A549 (cell line): ENCODE data around the gene ADAMTS1. TPM values are rescaled to one million over a fixed set of nuclear protein-coding genes. Genes with fewer than 3 reads are reported as not detected.

Experiments used
- ATAC-seq, 2 experiments: fragments of 200-7000 bp in 1 of 2; fragments of >200 bp in 1 of 2; cut with Nextera tagmentation in 1 of 2; cut with Tn5 transposase in 1 of 2; 3 replicates each; pipeline versions ENCODE4 v1.8.0 to v1.9.1; 2018 to 2020; ENCODE audit warnings: mild to moderate bottlenecking in 1 of 2, moderate library complexity in 1 of 2
- CTCF ChIA-PET: fragments of 300-600 bp; sonication (Branson Sonifier 250); formaldehyde crosslinking; extraction: SDS; loops from one replicate; lab custom pipeline; 2021; ENCODE audit warnings: antibody characterized with exemption, inconsistent platforms; lab: Yijun Ruan, JAX
- POLR2A ChIA-PET: fragments of 350-600 bp; formaldehyde crosslinking; extraction: SDS; loops from one replicate; lab custom pipeline; 2021; ENCODE audit warnings: antibody characterized with exemption, inconsistent platforms; lab: Yijun Ruan, JAX
- DNase-seq, 2 experiments: peaks; one replicate each; pipeline versions ENCODE4 v3.0.0 to v3.0.0-alpha.2; 2011 to 2016; ENCODE audit warnings: low read depth in 1 of 2, low spot score in 1 of 2
- FAIRE-seq: peaks from 2 replicates; lab custom pipeline; 2011; peaks lifted over from hg19 to GRCh38; lab: Jason Lieb, UNC
- H3K27ac ChIP-seq, 2 experiments: fragments of >200 bp; sonication (Bioruptor Twin); formaldehyde crosslinking; 3 replicates each; pipeline ENCODE4 v1.5.1; 2016 to 2017
- H3K4me1 ChIP-seq: fragments of >200 bp; sonication (Bioruptor Twin); formaldehyde crosslinking; 3 replicates; pipeline ENCODE4 v1.6.1; 2016
- H3K4me2 ChIP-seq: fragments of >200 bp; sonication (Bioruptor Twin); formaldehyde crosslinking; 3 replicates; pipeline ENCODE4 v1.6.1; 2016
- H3K4me3 ChIP-seq: fragments of >200 bp; sonication (Bioruptor Twin); formaldehyde crosslinking; 3 replicates; pipeline ENCODE4 v1.5.1; 2016
- H3K9me3 ChIP-seq: fragments of >200 bp; sonication (Bioruptor Twin); formaldehyde crosslinking; 3 replicates; pipeline ENCODE4 v1.6.1; 2016
- CEBPB ChIP-seq, 2 experiments: fragments of >200 bp in 1 of 2; sonication (Bioruptor Twin) in 1 of 2; formaldehyde crosslinking in 1 of 2; IDR thresholded peaks; 2 replicates each; pipeline ENCODE4 v1.6.1; 2012 to 2016
- CHD4 ChIP-seq: fragments of 200-600 bp; sonication (generic); IDR thresholded peaks from 2 replicates; pipeline ENCODE4 v1.6.1; 2016; ENCODE audit warnings: antibody characterized with exemption, mild to moderate bottlenecking, borderline replicate concordance
- E2F6 ChIP-seq: IDR thresholded peaks from 2 replicates; pipeline ENCODE4 v1.6.1; 2012; ENCODE audit warnings: low read depth, borderline replicate concordance
- ELK1 ChIP-seq: fragments of 150-350 bp; IDR thresholded peaks from 2 replicates; pipeline ENCODE4 v1.6.1; 2014; ENCODE audit warnings: low read depth, mild to moderate bottlenecking, low read length
- ESRRA ChIP-seq: fragments of 150-350 bp; IDR thresholded peaks from 2 replicates; pipeline ENCODE4 v1.6.1; 2014; ENCODE audit warnings: mild to moderate bottlenecking, low read length, borderline replicate concordance
- FOSL2 ChIP-seq, 2 experiments: fragments of 450-650 bp in 1 of 2; fragments of >200 bp in 1 of 2; sonication (Bioruptor Twin) in 1 of 2; formaldehyde crosslinking; IDR thresholded peaks; 2 replicates each; pipeline versions ENCODE4 v1.5.0 to v1.6.1; 2016 to 2020; ENCODE audit warnings: mild to moderate bottlenecking in 1 of 2, moderate library complexity in 1 of 2
- FOXS1 ChIP-seq: fragments of 250-450 bp; sonication (Bioruptor Pico); IDR thresholded peaks from 2 replicates; pipeline ENCODE4 v1.5.0; 2020; ENCODE audit warnings: mild to moderate bottlenecking, moderate library complexity
- GATA3 ChIP-seq: IDR thresholded peaks from 2 replicates; pipeline ENCODE4 v1.6.1; 2012; ENCODE audit warnings: borderline replicate concordance
- HDAC2 ChIP-seq: fragments of 200-600 bp; sonication (generic); IDR thresholded peaks from 2 replicates; pipeline ENCODE4 v1.6.1; 2016
- HES2 ChIP-seq: fragments of >200 bp; sonication (Bioruptor Twin); formaldehyde crosslinking; IDR thresholded peaks from 2 replicates; pipeline ENCODE4 v1.6.1; 2016
- HEYL ChIP-seq: fragments of 250-450 bp; sonication (Bioruptor Pico); IDR thresholded peaks from 2 replicates; pipeline ENCODE4 v1.8.0; 2021; ENCODE audit warnings: mild to moderate bottlenecking, moderate library complexity
- HOXA7 ChIP-seq: fragments of 250-450 bp; sonication (Bioruptor Pico); IDR thresholded peaks from 2 replicates; pipeline ENCODE4 v1.5.0; 2020; ENCODE audit warnings: mild to moderate bottlenecking, moderate library complexity
- HOXB13 ChIP-seq: fragments of 250-450 bp; sonication (Bioruptor Pico); IDR thresholded peaks from 2 replicates; pipeline ENCODE4 v1.5.0; 2020; ENCODE audit warnings: low read depth, mild to moderate bottlenecking, moderate library complexity
- JUN ChIP-seq, 2 experiments: fragments of >200 bp; sonication (Bioruptor Twin); formaldehyde crosslinking; IDR thresholded peaks; 2 replicates in 1 of 2; 3 replicates in 1 of 2; pipeline ENCODE4 v1.6.1; 2016 to 2017
- KDM1A ChIP-seq: fragments of 200-600 bp; sonication (generic); IDR thresholded peaks from 2 replicates; pipeline ENCODE4 v1.6.1; 2016; ENCODE audit warnings: low read depth, mild to moderate bottlenecking
- NFE2L2 ChIP-seq: fragments of 150-350 bp; conservative IDR thresholded peaks from 2 replicates; pipeline ENCODE4 v1.6.1; 2014; ENCODE audit warnings: low read length
- NPAS2 ChIP-seq: fragments of 250-450 bp; sonication (Bioruptor Pico); IDR thresholded peaks from 2 replicates; pipeline ENCODE4 v1.8.0; 2022; ENCODE audit warnings: mild to moderate bottlenecking, moderate library complexity, borderline replicate concordance
- POLR2A ChIP-seq: IDR thresholded peaks from 2 replicates; pipeline ENCODE4 v1.6.1; 2012; ENCODE audit warnings: mild to moderate bottlenecking, low read length
- RAD21 ChIP-seq, 2 experiments: fragments of >200 bp in 1 of 2; sonication (Bioruptor Twin) in 1 of 2; formaldehyde crosslinking in 1 of 2; IDR thresholded peaks in 1 of 2; conservative IDR thresholded peaks in 1 of 2; 2 replicates in 1 of 2; 3 replicates in 1 of 2; pipeline ENCODE4 v1.6.1; 2012 to 2018; ENCODE audit warnings: inconsistent platforms in 1 of 2
- RARB ChIP-seq: fragments of 250-450 bp; sonication (Bioruptor Pico); IDR thresholded peaks from 2 replicates; pipeline ENCODE4 v1.8.0; 2021; ENCODE audit warnings: mild to moderate bottlenecking, moderate library complexity
- RFX5 ChIP-seq: fragments of 450-650 bp; IDR thresholded peaks from 2 replicates; pipeline ENCODE4 v1.7.1; 2014; ENCODE audit warnings: antibody characterized with exemption, mild to moderate bottlenecking, moderate library complexity
- TFCP2L1 ChIP-seq: fragments of 250-450 bp; sonication (Bioruptor Pico); IDR thresholded peaks from 2 replicates; pipeline ENCODE4 v1.5.0; 2021; ENCODE audit warnings: mild to moderate bottlenecking
- ZC3H11A ChIP-seq: fragments of 450-650 bp; IDR thresholded peaks from 2 replicates; pipeline ENCODE4 v1.6.1; 2014; ENCODE audit warnings: antibody characterized with exemption, mild to moderate bottlenecking
- ZFP36 ChIP-seq: fragments of 450-650 bp; IDR thresholded peaks from 2 replicates; pipeline ENCODE4 v1.6.1; 2014; ENCODE audit warnings: borderline replicate concordance; ENCODE audit not compliant: partially characterized antibody
- ZSCAN20 ChIP-seq: fragments of 250-450 bp; sonication (Bioruptor Pico); IDR thresholded peaks from 2 replicates; pipeline ENCODE4 v1.8.0; 2022; ENCODE audit warnings: mild to moderate bottlenecking, moderate library complexity
- WGBS: methylation state at CpG from one replicate; pipeline ENCODE4 v1.1.6; 2017; ENCODE audit errors: missing lambda C conversion rate; 5-methylcytosine and 5-hydroxymethylcytosine counted together
- polyA plus RNA-seq, 4 experiments: library from polyadenylated mRNA; depleted of rRNA in 3 of 4; stranded (reverse); fragments of >200 nt; fragmentation: RNase III in 1 of 4; extraction: RNeasy Plus Mini Kit Qiagen cat#74134 plus additional on column Dnase treatment in 1 of 4; gene quantifications; 2 replicates in 3 of 4; 3 replicates in 1 of 4; pipeline ENCODE4 v1.2.3, GENCODE V29; 2011 to 2017
- TF ChIP-seq, protein P1 (sequence below): fragments of 250-450 bp; sonication (Bioruptor Pico); IDR thresholded peaks from 2 replicates; pipeline ENCODE4 v1.5.0; 2020; ENCODE audit warnings: low read depth, mild to moderate bottlenecking, moderate library complexity
- TF ChIP-seq, protein P2 (sequence below): IDR thresholded peaks from 2 replicates; pipeline ENCODE4 v1.6.1; 2012
- TF ChIP-seq, protein P3 (sequence below): fragments of 250-450 bp; sonication (Bioruptor Pico); IDR thresholded peaks from 2 replicates; pipeline ENCODE4 v1.5.0; 2021; ENCODE audit warnings: mild to moderate bottlenecking, moderate library complexity, borderline replicate concordance

ADAMTS1 gene
- polyA plus RNA-seq, 2 of the 4 experiments (the other 2 are of a cell fraction): 0.17 TPM

GRCh38 chr21:26810676-26811415 is 34.4 kb downstream of the ADAMTS1 start:
- CTCF ChIA-PET: no interaction called here
- Histone ChIP-seq H3K9me3 (no peaks in the 10 kb centered on the region), H3K27ac (no peak overlapping the region), H3K4me2 (no peak overlapping the region), H3K4me3 (no peak overlapping the region), H3K4me1 (no peaks in the 10 kb centered on the region)
- TF ChIP-seq E2F6 (no peak), ZC3H11A (no peak), KDM1A (no peak), JUN (IDR thresholded peaks at IDR 0.05) (no peak), HOXB13 (CRISPR knock-in tag) (no peak), FOXS1 (CRISPR knock-in tag) (no peak), ZSCAN20 (CRISPR knock-in tag) (no peak), NPAS2 (CRISPR knock-in tag) (no peak), RARB (CRISPR knock-in tag) (no peak), RAD21 (conservative IDR thresholded peaks at IDR 0.05 in 1 of 2, IDR thresholded peaks at IDR 0.05 in 1 of 2) (no peak), HDAC2 (no peak), RFX5 (no peak), HES2 (no peak), ESRRA (no peak), ZFP36 (no peak)
- TF ChIP-seq, protein P1, sequence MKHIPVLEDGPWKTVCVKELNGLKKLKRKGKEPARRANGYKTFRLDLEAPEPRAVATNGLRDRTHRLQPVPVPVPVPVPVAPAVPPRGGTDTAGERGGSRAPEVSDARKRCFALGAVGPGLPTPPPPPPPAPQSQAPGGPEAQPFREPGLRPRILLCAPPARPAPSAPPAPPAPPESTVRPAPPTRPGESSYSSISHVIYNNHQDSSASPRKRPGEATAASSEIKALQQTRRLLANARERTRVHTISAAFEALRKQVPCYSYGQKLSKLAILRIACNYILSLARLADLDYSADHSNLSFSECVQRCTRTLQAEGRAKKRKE (CRISPR knock-in tag): no peak
- POLR2A ChIA-PET: no interaction called here
- ATAC-seq (no peak), FAIRE-seq (no peak), DNase-seq (no peak)
- WGBS: 0% methylated on average over 1 of the region's 2 CpGs

DNA sequence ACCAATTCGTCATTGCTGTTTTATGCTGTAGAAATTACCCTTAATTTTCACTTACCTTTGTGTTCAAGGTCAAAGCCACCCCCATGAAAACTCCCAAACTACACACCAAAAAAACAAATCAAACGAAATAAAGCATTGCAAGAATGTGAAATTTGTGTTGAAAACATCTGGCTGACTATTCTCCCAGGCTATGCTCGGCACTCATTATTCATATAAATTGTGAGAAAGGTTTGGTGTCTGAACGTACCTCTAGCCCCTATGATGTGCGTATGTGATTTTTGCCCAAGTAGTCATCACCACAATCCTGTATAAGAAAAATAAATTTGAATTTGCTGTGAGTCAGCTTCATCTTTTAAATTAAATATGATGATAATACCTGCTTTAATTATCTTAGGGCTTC is 34.9 kb downstream of the ADAMTS1 start:
- Histone ChIP-seq H3K9me3 (no peaks in the 10 kb centered on the region), H3K4me3 (no peak overlapping the region), H3K4me2 (no peak overlapping the region), H3K27ac (no peak overlapping the region), H3K4me1 (no peaks in the 10 kb centered on the region)
- POLR2A ChIA-PET: no interaction called here
- ATAC-seq: no peak
- CTCF ChIA-PET: no interaction called here
- 43% methylated on average over 5 of the region's 5 CpGs for WGBS
- DNase-seq: no peak
- FAIRE-seq: no peak
- TF ChIP-seq CHD4 (no peak), E2F6 (no peak), NFE2L2 (no peak), HOXA7 (CRISPR knock-in tag) (no peak), FOSL2 (IDR thresholded peaks at IDR 0.05) (no peak), FOSL2 (CRISPR knock-in tag; IDR thresholded peaks at IDR 0.05) (no peak), POLR2A (no peak), HDAC2 (no peak), ZSCAN20 (CRISPR knock-in tag) (no peak), GATA3 (no peak), TFCP2L1 (CRISPR knock-in tag) (no peak), HEYL (CRISPR knock-in tag) (no peak), ELK1 (no peak), CEBPB (IDR thresholded peaks at IDR 0.05) (no peak), KDM1A (no peak)
- TF ChIP-seq, protein P2, sequence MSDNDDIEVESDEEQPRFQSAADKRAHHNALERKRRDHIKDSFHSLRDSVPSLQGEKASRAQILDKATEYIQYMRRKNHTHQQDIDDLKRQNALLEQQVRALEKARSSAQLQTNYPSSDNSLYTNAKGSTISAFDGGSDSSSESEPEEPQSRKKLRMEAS: no peak
- TF ChIP-seq, protein P1 (CRISPR knock-in tag): no peak
- TF ChIP-seq, protein P3, sequence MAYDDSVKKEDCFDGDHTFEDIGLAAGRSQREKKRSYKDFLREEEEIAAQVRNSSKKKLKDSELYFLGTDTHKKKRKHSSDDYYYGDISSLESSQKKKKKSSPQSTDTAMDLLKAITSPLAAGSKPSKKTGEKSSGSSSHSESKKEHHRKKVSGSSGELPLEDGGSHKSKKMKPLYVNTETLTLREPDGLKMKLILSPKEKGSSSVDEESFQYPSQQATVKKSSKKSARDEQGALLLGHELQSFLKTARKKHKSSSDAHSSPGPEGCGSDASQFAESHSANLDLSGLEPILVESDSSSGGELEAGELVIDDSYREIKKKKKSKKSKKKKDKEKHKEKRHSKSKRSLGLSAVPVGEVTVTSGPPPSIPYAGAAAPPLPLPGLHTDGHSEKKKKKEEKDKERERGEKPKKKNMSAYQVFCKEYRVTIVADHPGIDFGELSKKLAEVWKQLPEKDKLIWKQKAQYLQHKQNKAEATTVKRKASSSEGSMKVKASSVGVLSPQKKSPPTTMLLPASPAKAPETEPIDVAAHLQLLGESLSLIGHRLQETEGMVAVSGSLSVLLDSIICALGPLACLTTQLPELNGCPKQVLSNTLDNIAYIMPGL (CRISPR knock-in tag): no peak
